C4-2B (cell line): ENCODE measurements around the gene RBP3.
"Not testable (repeated sequence)": the region's sequence is repeated elsewhere in the genome, so short reads cannot be mapped to it uniquely, and the experiment has no call there.

Source experiments
- H3K27ac ChIP-seq: fragments of 450-650 bp; 2 replicates; pipeline ENCODE4 v1.5.1; 2017
- ZFX ChIP-seq: fragments of 450-650 bp; IDR thresholded peaks from 2 replicates; pipeline ENCODE4 v1.6.1; 2017
- TF ChIP-seq, protein P1 (sequence below): fragments of 450-650 bp; conservative IDR thresholded peaks from 2 replicates; pipeline ENCODE4 v1.5.1; 2017; ENCODE audit warnings: mild to moderate bottlenecking

RBP3 gene

GRCh38 chr10:47384148-47384921 is 36.2 kb downstream of the RBP3 start, which contains the start of gene ZNF488:
TSS of gene ZNF488 (minus strand) at chr10:47384293. CDS start at chr10:47368829, 15,464 bp downstream.
- TF ChIP-seq, protein P1, sequence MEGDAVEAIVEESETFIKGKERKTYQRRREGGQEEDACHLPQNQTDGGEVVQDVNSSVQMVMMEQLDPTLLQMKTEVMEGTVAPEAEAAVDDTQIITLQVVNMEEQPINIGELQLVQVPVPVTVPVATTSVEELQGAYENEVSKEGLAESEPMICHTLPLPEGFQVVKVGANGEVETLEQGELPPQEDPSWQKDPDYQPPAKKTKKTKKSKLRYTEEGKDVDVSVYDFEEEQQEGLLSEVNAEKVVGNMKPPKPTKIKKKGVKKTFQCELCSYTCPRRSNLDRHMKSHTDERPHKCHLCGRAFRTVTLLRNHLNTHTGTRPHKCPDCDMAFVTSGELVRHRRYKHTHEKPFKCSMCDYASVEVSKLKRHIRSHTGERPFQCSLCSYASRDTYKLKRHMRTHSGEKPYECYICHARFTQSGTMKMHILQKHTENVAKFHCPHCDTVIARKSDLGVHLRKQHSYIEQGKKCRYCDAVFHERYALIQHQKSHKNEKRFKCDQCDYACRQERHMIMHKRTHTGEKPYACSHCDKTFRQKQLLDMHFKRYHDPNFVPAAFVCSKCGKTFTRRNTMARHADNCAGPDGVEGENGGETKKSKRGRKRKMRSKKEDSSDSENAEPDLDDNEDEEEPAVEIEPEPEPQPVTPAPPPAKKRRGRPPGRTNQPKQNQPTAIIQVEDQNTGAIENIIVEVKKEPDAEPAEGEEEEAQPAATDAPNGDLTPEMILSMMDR, result no peak
- H3K27ac ChIP-seq, result peak within 1 kb of the TSS; percentile 51

GRCh38 chr10:47386104-47386503 is 37.9 kb downstream of the RBP3 start:
- H3K27ac ChIP-seq, result not testable (repeated sequence)

DNA sequence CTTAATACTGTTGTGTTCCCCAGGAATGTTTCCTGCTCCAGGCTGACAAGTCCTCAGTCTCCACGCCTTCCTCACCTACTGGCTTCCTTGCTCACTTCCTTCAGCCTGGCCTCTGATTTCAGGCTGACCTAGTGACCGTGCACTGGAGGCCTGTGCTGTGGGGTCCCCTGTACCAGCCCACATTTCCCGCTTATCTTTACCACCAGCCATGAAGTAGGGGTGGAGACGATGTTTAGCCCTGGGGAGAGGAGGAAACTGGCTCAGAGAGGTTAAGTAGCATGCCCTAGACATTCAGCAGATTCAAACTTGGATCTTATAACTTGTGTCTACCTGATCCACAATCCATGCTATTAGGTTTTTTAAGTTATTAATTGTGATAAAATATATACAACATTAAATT is 40.7 kb downstream of the RBP3 start:
- no peak overlapping the region for H3K27ac ChIP-seq
- TF ChIP-seq, protein P1, result no peak

- H3K27ac ChIP-seq, result no peak overlapping the region
- no peak for TF ChIP-seq ZFX
- TF ChIP-seq, protein P1, result no peak
Measured at GRCh38 chr10:47389619-47390018, 41.5 kb downstream of the RBP3 start.

DNA sequence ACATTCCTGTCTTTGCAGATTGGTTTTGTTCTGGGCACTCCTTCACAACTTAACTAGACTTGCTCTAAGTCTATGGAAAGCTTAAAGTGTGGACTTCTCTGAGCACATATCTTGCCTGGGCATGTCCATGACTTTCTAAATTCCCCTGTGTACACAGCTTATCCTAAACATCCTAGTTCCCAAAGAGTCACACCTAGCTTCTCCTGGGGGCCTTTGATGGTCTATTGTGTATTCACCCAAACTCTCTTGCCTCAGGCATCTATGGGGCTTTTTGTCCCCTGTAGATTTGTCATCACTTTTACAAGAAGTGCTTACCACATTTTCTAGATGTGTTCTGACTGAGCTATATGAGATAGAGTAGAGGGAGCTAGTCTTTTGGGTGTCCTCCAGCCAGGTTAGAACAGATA is 48.2 kb downstream of the RBP3 start:
- TF ChIP-seq, protein P1, result no peak
- no peak for TF ChIP-seq ZFX
- H3K27ac ChIP-seq, result no peak overlapping the region

DNA sequence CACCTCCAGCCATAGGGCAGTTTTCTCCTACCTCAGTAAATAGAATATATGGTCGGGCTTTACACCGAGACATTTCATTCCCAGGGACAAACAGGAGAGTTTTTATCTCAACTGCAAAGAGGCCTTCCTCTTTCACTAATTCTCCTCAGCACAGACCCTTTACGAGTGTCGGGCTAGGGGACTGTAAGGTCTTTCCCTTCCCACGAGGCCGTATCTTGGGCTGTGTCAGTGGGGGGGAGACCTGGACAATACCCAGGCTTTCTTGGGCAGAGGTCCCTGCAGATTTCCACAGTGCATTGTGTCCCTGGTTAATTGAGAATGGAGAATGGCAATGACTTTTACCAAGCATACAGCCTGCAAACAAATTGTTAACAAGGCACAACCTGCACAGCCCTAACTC is 49.1 kb downstream of the RBP3 start:
- H3K27ac ChIP-seq, result no peak overlapping the region
- TF ChIP-seq ZFX, result no peak
- TF ChIP-seq, protein P1, result no peak

DNA sequence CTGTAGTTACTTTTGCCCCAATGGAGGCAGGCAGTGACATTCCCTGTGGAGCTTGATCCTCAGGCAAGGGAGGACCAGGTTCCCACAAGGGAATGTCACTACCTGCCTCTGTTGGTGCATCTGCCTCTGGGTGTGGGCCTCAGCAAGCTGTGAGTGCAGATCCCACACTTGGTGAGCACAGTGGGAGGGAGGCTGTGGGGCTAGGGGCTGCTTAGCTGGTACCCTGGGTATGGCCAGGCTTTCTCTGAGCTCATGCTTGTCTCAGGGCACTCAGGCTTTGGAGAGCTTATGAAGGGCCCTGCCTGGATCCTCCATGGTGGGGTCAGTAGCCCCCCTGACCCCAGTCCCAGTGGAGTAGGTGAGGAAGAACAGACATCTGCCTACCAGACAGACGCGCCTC is 52.1 kb downstream of the RBP3 start:
- no peak for TF ChIP-seq ZFX
- TF ChIP-seq, protein P1, result no peak
- no peak overlapping the region for H3K27ac ChIP-seq

- TF ChIP-seq, protein P1, result no peak
- no peak for TF ChIP-seq ZFX
- no peak overlapping the region for H3K27ac ChIP-seq
Measured at GRCh38 chr10:47400786-47401185, 52.6 kb downstream of the RBP3 start.
